Effector memory CD4-positive, alpha-beta T cell (primary cell): ENCODE results near the gene BATF.

Experiments
- DNase-seq, 3 donors: peaks; one replicate each; pipeline ENCODE4 v3.0.0-alpha.2; 2020
- H3K27ac ChIP-seq: 2 replicates; pipeline ENCODE4 v1.7.0; 2013; ENCODE audit warnings: mild to moderate bottlenecking, low read length, moderate library complexity; ENCODE audit not compliant: insufficient read depth, poor library complexity, severe bottlenecking
- H3K27me3 ChIP-seq: replicated peaks from 2 replicates; pipeline ENCODE4 v1.7.0; 2013; ENCODE audit warnings: mild to moderate bottlenecking, low read length; ENCODE audit not compliant: insufficient read depth, control insufficient read depth, poor library complexity, severe bottlenecking
- H3K36me3 ChIP-seq: 2 replicates; pipeline ENCODE4 v1.7.0; 2013; ENCODE audit warnings: mild to moderate bottlenecking, low read length, moderate library complexity; ENCODE audit not compliant: control insufficient read depth, insufficient read depth
- H3K4me1 ChIP-seq: 2 replicates; pipeline ENCODE4 v1.7.0; 2013; ENCODE audit warnings: low read length, mild to moderate bottlenecking; ENCODE audit not compliant: control insufficient read depth, insufficient read depth, poor library complexity, severe bottlenecking
- H3K4me3 ChIP-seq: 2 replicates; pipeline ENCODE4 v1.7.0; 2013; ENCODE audit warnings: low read length, low read depth, mild to moderate bottlenecking; ENCODE audit not compliant: insufficient read depth, poor library complexity, severe bottlenecking
- H3K9me3 ChIP-seq: 2 replicates; pipeline ENCODE4 v1.7.0; 2013; ENCODE audit warnings: mild to moderate bottlenecking, low read length, moderate library complexity; ENCODE audit not compliant: control insufficient read depth

BATF gene

GRCh38 chr14:75489480-75489837, 32.8 kb upstream of the BATF start:
- H3K4me3 ChIP-seq: no peak overlapping the region
- no peak overlapping the region for H3K27ac ChIP-seq
- H3K27me3 ChIP-seq: no peaks in the 10 kb centered on the region
- peaks cover 4% of the 10 kb centered on the region for H3K4me1 ChIP-seq
- no peak for DNase-seq
- H3K9me3 ChIP-seq: no peaks in the 10 kb centered on the region
- H3K36me3 ChIP-seq: no peaks in the 10 kb centered on the region

- Histone ChIP-seq H3K4me3 (no peak overlapping the region), H3K27me3 (no peaks in the 10 kb centered on the region), H3K9me3 (no peaks in the 10 kb centered on the region), H3K36me3 (no peaks in the 10 kb centered on the region), H3K4me1 (peaks cover 4% of the 10 kb centered on the region), H3K27ac (no peak overlapping the region)
- no peak for DNase-seq
These were observed 30.8 kb upstream of the BATF start for GRCh38 chr14:75491376-75491978.

- Histone ChIP-seq H3K9me3 (no peaks in the 10 kb centered on the region), H3K4me1 (peaks cover 7% of the 10 kb centered on the region), H3K36me3 (no peaks in the 10 kb centered on the region), H3K4me3 (no peak overlapping the region), H3K27me3 (no peaks in the 10 kb centered on the region), H3K27ac (no peak overlapping the region)
- DNase-seq: no peak
These were observed 29.3 kb upstream of the BATF start for GRCh38 chr14:75492832-75493591.

- H3K9me3 ChIP-seq: no peaks in the 10 kb centered on the region
- H3K4me1 ChIP-seq: peaks cover 6% of the 10 kb centered on the region
- no peaks in the 10 kb centered on the region for H3K27me3 ChIP-seq
- H3K36me3 ChIP-seq: no peaks in the 10 kb centered on the region
- no peak overlapping the region for H3K4me3 ChIP-seq
- H3K27ac ChIP-seq: no peak overlapping the region
- DNase-seq: no peak
These were observed 28.6 kb upstream of the BATF start for GRCh38 chr14:75493592-75494087.

- no peak overlapping the region for H3K4me3 ChIP-seq
- H3K27me3 ChIP-seq: no peaks in the 10 kb centered on the region
- H3K9me3 ChIP-seq: no peaks in the 10 kb centered on the region
- no peak for DNase-seq
- H3K36me3 ChIP-seq: no peaks in the 10 kb centered on the region
- no peak overlapping the region for H3K27ac ChIP-seq
- peaks cover 3% of the 10 kb centered on the region for H3K4me1 ChIP-seq
These were observed 27.4 kb upstream of the BATF start for GRCh38 chr14:75494896-75495295.

GRCh38 chr14:75495399-75495798, 26.9 kb upstream of the BATF start:
- Histone ChIP-seq H3K36me3 (no peaks in the 10 kb centered on the region), H3K9me3 (no peaks in the 10 kb centered on the region), H3K27me3 (no peaks in the 10 kb centered on the region), H3K4me3 (no peak overlapping the region), H3K27ac (no peak overlapping the region), H3K4me1 (peaks cover 3% of the 10 kb centered on the region)
- no peak for DNase-seq

GRCh38 chr14:75495882-75496281, 26.4 kb upstream of the BATF start:
- Histone ChIP-seq H3K27ac (no peak overlapping the region), H3K36me3 (no peaks in the 10 kb centered on the region), H3K27me3 (no peaks in the 10 kb centered on the region), H3K4me1 (peaks cover 3% of the 10 kb centered on the region), H3K9me3 (no peaks in the 10 kb centered on the region), H3K4me3 (no peak overlapping the region)
- no peak for DNase-seq

GRCh38 chr14:75496755-75497154, 25.5 kb upstream of the BATF start:
- H3K4me3 ChIP-seq: no peak overlapping the region
- no peak overlapping the region for H3K27ac ChIP-seq
- no peak for DNase-seq
- no peaks in the 10 kb centered on the region for H3K36me3 ChIP-seq
- peaks cover 3% of the 10 kb centered on the region for H3K4me1 ChIP-seq
- H3K27me3 ChIP-seq: no peaks in the 10 kb centered on the region
- H3K9me3 ChIP-seq: no peaks in the 10 kb centered on the region

GRCh38 chr14:75497191-75497590, 25.1 kb upstream of the BATF start:
- no peak overlapping the region for H3K4me3 ChIP-seq
- peaks cover 3% of the 10 kb centered on the region for H3K4me1 ChIP-seq
- H3K36me3 ChIP-seq: no peaks in the 10 kb centered on the region
- H3K27me3 ChIP-seq: no peaks in the 10 kb centered on the region
- no peak for DNase-seq
- no peak overlapping the region for H3K27ac ChIP-seq
- H3K9me3 ChIP-seq: no peaks in the 10 kb centered on the region

- H3K36me3 ChIP-seq: no peaks in the 10 kb centered on the region
- peaks cover 3% of the 10 kb centered on the region for H3K4me1 ChIP-seq
- H3K27me3 ChIP-seq: no peaks in the 10 kb centered on the region
- H3K9me3 ChIP-seq: no peaks in the 10 kb centered on the region
- H3K4me3 ChIP-seq: no peak overlapping the region
- no peak for DNase-seq
- no peak overlapping the region for H3K27ac ChIP-seq
These were observed 24.6 kb upstream of the BATF start for GRCh38 chr14:75497701-75498100.
